Activated CD4-positive, alpha-beta T cell treated with anti-CD3 and anti-CD28 coated beads for 48 hours (primary cell): ENCODE data around the gene SYNPR.
"Not testable (repeated sequence)": the region's sequence is repeated elsewhere in the genome, so short reads cannot be mapped to it uniquely, and the experiment has no call there.

ENCODE experiments used
- DNase-seq: peaks from one replicate; pipeline ENCODE4 v3.0.0-alpha.2; 2020

SYNPR gene

DNA sequence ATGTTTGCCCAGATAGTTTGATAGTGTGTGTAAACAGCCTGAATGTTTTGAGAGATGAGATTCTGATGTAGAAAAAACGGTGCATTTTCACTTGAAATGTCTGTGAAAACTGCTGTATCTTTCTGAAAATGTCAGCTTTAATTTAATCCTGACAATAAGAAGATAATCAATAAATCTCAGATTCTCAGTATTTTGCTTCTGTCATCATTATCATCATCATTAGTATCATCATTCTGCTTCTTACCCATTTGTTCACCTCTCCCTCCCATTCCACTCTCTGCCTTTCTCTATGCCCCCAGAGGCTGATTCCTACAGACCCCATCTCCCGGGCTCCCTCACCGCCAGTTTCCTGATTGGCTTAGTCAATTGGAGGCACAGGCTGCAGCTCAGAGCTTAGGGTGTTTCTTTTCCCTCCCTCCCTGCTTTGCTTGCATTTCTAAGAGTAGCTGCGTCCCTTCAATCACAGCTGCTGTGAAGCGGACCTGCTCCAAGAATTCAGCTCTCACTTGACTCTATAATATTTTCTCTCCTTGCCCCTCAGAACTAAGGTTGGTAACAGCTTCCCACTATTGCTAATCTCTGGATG is 366.2 kb downstream of the SYNPR start:
- DNase-seq: no peak

DNA sequence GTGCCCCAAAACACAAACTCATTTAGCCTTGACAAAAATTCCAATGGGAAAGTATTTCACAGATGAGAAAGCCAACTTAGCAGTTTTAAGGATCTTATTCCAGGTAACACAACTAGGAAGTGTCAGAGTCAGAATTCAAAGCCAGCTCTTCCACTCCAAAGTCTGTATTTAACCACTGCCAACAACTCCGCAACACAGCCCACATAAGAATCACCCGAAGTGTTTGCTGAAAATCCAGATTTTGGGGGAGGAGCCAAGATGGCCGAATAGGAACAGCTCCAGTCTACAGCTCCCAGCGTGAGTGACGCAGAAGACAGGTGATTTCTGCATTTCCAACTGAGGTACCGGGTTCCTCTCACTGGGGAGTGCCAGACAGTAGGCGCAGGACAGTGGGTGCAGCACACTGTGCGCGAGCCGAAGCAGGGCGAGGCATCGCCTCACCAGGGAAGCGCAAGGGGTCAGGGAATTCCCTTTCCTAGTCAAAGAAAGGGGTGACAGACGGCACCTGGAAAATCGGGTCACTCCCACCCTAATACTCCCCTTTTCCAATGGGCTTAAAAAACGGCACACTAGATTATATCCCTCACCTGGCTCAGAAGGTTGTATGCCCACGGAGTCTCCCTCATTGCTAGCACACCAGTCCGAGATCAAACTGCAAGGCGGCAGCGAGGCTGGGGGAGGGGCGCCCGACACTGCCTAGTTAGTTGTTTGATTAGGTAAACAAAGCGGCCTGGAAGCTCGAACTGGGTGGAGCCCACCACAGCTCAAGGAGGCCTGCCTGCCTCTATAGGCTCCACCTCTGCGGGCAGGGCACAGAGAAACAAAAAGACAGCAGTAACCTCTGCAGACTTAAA is 367.0 kb downstream of the SYNPR start:
- DNase-seq: not testable (repeated sequence)

DNA sequence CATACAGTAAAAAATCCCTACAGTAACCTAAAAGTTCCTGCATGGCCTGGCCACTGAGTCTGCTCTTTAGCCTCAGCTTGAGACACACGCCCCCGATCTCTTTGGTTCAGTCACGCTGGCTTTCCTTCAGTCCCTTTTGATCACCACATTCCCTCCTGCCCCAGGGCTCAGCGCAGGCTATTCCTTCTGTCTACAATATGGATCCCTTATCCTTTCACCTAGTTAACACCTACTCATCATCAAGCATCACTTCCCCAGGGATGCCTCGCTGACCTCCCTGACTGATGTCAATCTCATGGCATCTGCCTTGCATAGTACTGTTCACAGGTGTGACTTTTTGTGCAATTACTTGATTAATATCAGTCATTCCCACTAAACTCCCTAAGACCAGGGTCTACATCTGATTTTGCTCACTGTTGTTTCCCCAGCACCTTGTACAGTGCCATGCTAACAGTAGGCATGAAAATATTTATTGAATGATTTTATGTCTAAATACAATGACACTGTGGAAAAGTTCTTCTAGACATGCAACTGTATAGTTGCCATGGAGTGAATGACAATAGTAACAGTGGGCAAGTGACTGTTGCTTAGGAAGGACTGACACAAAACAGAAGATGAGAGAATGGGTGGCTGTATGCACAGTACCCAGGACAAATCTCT is 374.1 kb downstream of the SYNPR start, which contains the start of gene SNTN:
Gene SNTN (plus strand): TSS at position 610 of the 660 bp plus-strand sequence. CDS start 13 bp downstream, at position 623.
- no peak for DNase-seq

DNA sequence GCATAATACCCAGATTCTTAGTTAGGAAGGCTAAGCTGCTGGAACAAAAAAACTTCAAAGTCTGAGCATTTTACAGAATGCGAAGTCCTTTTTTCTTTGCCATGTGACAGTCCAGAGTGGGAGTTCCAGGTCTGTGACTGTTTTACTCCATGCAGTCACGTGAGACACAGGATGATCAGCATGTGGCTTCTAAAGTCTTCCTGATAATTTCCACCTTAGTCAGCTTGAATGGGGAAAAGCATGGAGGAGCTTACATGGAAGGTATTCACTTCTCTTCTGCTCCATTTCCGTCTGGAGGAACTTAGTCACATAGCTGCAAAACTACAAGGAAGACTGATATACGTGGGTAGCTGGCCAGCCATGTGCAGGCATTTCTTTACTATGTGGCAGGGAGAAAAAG is 376.1 kb downstream of the SYNPR start:
- no peak for DNase-seq

DNA sequence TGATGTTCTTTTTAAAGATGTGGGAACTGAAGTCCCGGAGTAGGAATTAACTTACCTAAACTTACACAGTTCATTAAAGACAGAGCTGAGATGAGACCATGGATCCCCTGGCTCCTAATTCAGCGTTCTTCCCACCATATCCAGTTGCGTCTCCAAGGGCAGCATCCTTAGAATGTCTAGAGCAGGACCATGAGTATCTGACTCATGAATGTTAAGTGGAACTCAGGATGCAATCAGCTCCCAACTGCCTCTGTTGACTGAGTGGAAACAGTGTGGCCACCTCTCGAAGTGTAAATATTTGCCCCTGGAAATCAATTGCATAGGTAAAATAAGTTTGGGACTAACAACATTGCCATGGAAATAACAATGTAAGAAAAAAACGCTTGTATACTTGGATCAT is 376.8 kb downstream of the SYNPR start:
- DNase-seq: no peak

DNA sequence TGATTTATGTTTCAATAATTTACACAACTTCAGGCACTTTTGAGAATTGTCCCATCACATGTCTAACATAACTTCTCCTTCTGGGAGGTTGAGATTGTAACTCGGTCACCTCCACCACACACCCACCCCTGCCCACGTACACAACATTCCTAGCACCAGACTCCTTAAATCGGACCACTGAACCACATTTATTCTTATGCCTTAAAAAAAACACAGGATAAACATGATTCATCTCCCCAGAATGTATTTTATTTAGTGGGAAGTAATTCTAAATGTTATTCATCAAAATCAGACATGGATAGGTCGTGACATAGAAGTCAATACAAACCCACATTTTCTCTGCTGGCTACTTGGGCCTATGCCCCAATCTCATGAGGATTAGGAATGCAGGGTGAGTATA is 377.4 kb downstream of the SYNPR start:
- DNase-seq: no peak

DNA sequence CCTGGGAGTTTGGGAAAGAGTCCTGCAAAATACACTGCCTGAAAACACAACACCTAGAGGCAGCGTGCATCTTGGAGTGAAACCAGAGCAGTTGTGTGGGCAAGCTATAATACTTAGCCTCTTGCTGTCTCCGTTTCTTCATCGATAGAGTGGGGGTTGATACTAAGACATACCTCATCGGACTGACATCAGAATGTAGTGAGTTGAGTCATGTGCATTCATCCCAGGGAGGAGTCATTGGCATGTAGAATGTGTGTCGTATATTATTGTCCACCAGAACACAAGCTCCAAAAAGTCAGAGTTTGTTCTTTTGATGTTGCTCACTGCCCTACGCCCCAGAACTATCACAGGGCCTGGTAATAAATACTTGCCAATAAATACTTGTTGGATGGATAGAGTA is 378.7 kb downstream of the SYNPR start:
- DNase-seq: no peak

DNA sequence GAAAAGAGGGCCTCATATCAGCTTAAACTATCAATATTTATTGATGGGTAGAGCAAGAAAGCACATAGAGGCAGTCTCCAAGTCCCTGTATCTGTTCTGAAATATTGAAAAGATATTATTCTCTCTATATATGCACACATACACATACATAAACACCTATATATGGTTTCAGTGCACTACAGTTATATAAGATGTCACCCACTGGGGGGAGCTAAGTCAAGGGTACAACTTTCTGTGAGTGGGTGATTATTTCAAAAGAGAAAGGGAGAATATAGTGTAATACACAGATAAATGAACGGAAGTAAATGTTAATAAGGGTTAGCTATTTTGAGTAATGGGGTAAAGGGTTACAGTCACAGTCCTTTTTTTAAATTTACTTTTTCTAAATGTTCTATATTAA is 383.1 kb downstream of the SYNPR start:
- DNase-seq: no peak

DNA sequence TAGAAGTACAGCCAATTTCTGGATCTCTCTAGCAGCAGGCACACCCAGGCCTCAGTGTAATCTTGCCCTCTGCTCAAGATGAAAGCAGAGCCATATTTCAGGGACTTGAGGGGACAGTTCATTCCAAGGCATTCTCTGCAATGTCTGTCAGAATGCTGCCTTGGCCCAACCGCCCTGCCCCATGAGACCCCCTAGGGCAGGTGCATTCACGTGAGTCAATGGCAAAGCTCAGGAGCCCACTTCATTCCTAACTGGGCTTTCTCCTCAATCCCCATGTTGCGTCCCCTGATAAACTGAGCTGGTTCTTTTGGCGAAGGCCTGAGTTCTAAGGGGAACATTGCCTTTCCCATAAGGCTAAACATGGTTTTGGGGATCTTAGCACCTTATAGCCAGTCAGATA is 383.9 kb downstream of the SYNPR start:
- no peak for DNase-seq

DNA sequence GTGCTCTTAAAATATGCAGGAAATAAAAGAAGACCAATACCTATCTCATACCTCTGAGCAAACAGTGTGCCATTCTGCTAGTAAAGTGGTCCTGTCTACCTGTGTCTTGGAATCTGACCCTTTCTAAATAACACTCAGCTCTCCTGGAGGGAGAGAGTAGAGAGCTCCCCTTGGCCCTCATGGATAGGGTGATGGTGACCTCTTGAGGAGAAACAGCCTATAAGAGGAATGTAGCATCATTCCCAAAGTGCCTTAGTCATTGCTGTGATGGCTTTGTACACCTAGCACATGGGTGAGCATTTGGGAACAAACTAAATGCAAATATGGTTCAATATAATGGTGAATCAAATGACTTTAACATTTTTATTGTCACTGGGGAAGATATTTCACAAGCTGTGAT is 384.4 kb downstream of the SYNPR start:
- no peak for DNase-seq
